HG03558 (cell line): Measurements from ENCODE around the gene PLXNA4.

ENCODE experiments used
- ATAC-seq: cut with Tn5 transposase; IDR thresholded peaks from one replicate; pipeline ENCODE4 v1.9.1; 2021; ENCODE audit warnings: moderate number of reproducible peaks; ENCODE audit not compliant: unreplicated experiment; ENCODE audit errors: extremely low read depth

PLXNA4 gene

GRCh38 chr7:132142006-132142405, 434.3 kb downstream of the PLXNA4 start:
- ATAC-seq = no peak

GRCh38 chr7:132141109-132141508, 435.2 kb downstream of the PLXNA4 start:
- no peak for ATAC-seq

GRCh38 chr7:132140341-132140740, 435.9 kb downstream of the PLXNA4 start:
- ATAC-seq = no peak

- ATAC-seq = no peak
Measured at GRCh38 chr7:132138817-132139216, 437.5 kb downstream of the PLXNA4 start.

GRCh38 chr7:132137681-132138080, 438.6 kb downstream of the PLXNA4 start:
- ATAC-seq = no peak

- no peak for ATAC-seq
Measured at GRCh38 chr7:132135746-132136385, 440.4 kb downstream of the PLXNA4 start.

DNA sequence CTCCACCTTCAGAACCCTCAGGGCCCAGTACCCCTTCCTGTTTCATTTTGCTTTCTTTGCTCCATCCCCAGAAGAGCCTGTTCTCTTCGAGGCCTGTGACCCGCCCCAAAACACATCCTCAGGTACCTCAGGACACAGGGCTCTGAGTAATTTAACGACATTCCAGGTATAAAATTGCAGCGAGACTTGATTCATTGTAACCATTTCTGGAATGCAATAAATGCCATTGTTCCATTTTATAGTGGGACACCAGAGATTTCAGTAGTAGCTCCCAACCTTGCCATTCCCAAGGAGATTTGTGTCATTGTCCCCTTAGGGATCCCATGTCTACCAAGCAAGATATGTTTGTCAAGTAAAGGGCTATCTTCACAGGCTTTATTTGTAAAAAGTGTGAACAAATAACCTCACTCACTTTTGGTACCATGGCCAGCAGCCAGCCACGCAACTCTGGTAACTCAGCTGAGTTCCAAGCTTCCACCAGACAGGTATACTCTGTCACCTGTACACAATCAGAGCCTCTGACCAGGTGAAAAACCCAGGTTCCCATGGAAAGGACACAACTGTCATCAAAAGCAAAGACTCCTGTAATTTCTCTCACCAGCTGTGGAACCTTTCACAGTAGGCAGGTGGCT, 441.3 kb downstream of the PLXNA4 start:
- ATAC-seq = no peak

GRCh38 chr7:132133501-132133900, 442.8 kb downstream of the PLXNA4 start:
- no peak for ATAC-seq

- no peak for ATAC-seq
Measured at GRCh38 chr7:132131196-132131595, 445.1 kb downstream of the PLXNA4 start.

DNA sequence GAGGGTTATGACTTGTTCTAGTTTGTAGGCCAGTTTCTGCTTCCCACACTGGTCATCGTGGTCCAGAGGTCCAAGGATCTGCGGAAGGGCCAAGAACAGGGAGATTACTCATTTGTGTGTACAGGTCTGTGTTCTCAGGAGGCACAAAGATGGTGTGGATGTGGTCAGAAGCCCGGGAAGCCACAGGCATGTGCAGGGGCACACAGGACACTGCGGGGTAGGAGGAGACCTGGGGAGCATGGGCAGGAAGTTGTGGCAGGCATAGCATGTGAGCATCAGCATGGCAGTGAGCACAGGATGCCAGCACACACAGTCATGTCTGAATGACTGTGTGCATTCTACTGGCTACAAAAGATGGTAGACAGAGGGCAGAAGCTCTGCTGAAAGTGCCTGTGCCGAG, 445.8 kb downstream of the PLXNA4 start:
- no peak for ATAC-seq

- ATAC-seq = no peak
Measured at GRCh38 chr7:132125872-132126595, 450.2 kb downstream of the PLXNA4 start.

DNA sequence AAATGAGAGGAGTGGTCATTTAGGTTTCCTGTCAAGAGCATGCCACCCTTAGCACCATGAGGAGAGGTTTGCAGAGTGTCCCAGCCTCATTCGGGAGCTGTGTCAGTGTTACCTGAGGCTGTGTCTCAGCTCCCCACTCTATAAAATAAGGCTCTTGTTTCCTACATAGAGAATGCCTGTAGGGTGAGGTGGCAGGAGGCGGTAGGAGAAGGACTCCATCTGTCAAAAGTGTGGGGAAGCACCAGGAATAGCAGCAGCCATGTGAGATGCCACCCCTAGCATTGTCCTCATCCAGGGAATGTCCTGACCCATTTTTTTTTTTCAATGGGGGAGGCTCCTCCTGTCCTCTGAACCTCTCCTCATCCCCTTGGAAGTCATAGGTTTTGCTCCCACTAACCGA, 451.2 kb downstream of the PLXNA4 start:
- ATAC-seq = no peak

DNA sequence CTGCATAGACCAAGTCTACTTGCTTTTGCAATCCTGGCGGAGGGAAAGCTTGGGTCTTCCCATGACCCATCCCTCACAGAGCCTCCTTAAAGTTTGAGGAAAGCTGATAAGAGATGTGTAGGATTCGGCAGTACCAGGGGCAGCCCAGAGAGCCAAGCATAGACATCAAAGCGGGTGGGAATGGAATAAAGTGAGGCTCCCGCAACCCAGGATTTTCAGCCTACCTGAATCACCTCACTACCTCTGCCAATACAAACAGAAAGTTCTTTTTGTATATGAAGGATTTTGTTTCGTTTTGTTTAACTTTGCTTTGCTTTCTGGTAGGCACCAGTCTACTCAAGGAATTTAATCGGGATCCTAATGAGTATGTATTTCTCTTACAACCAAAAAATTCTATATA, 451.7 kb downstream of the PLXNA4 start:
- ATAC-seq = no peak

DNA sequence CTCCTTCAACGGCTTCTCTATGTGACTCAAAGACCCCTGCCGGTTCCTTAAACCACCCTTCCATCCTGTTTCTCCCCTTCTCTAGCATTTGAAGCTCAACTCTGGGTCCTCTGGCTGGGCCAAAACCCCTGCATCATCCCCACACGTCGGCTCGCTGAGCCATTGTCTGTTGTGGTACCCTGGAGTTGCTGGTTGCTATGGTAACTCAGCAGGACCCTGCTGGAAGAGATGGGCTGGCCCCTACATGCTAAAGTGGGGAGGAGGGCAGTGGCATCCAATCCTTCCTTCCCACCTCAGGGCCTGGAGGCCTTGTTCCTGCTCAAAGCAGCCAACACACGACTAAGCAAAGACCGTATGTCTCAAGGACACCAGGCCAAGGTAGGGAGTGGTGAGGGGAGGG, 452.5 kb downstream of the PLXNA4 start:
- ATAC-seq = no peak

DNA sequence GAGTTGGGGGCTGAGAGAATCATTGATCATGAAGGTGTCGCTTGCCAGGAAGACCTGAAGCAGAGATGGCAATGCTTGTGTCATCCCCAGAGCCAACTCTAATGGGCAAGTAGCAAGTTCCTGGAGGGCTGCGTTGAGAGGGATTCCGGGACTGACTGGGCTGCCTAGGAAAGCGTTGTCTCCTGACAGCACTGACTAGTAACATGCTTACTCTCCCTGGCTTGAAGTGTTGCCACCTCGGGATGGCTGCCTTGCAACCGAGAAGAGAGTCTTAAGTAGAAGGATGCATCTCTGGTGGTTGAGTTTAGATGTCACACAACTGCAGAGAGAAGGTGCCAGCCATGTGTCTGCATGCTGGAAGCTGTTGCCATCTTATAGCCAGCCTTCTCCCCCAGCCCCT, 453.4 kb downstream of the PLXNA4 start:
- ATAC-seq = no peak

DNA sequence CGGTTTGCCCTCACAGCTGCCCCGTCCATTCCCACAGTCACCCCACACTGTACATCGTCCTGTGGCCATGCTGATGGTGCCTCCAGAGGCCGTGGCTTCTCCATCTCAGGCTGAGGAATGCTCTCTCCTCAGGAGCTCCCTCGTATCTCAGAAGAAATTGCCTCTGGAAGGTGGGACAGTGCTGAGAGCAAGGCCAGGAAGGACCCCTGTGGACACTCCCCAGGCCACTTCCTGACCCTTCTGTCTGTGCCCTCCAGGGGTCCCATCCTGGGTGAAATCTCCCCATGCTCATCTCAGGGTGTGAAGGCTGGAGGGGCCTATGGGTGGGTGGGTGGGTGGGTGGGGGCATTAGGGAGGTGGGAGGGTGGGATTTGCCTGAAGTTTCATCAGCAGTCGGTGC, 454.3 kb downstream of the PLXNA4 start:
- ATAC-seq = no peak

GRCh38 chr7:132118641-132119040, 457.6 kb downstream of the PLXNA4 start:
- ATAC-seq = no peak

- no peak for ATAC-seq
Measured at GRCh38 chr7:132117636-132118035, 458.6 kb downstream of the PLXNA4 start.

DNA sequence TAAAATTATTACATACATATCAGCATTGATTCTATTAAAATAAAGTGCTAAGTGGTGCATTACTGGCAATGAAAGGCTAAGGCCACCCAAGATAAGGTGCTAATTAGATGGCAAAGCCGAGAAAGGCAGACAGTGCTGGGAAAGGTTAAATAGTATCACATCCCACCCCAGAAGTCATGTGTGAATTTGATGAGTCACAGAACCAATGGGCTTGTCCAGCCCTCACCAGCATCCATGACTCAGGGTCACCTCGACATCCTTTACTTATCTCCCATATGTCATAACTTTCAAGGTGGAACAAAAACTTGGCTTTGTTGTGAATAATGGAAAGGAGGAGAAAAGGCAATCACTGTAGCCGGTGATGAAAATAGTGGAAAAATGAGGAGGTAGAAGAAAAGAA, 459.1 kb downstream of the PLXNA4 start:
- ATAC-seq = no peak

DNA sequence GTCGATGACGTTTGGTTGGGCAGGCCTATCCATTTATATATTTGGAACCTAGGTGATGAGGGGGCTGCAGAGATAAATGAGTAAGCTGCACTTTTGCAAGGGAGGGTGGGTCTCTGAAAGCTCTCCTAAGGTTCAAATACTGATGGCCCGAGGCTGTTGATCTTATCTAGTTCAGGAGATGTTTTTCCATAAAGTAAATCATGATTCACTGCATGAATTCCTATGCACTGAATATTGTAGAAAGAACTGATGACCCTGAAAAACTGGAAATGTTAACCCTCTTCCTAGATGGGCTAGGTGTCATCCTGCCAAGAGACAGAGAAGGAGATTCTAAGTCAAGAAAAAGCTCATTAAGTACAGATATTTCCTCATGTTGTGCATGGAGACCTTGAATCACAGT, 459.9 kb downstream of the PLXNA4 start:
- no peak for ATAC-seq

- ATAC-seq = no peak
Measured at GRCh38 chr7:132115758-132116157, 460.5 kb downstream of the PLXNA4 start.

DNA sequence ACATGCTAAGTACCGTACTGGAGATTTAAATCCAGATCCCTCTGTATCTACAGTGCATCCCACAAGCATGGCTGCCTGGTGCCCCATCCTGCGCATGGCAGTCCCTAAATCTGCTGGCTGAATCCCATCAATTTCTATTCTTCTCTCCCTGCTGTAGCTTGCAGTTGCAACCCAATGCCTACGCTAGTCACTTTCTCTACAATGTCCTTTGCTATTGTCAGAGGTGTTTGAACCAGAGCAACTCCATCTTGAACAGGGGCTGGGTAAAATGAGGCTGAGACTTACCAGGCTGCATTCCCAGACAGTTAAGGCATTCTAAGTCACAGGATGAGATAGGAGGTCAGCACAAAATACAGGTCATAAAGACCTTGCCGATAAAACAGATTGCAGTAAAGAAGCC, 461.2 kb downstream of the PLXNA4 start:
- no peak for ATAC-seq
